Measurements from ENCODE around the gene VN1R2.
"Not testable (repeated sequence)": the region's sequence is repeated elsewhere in the genome, so short reads cannot be mapped to it uniquely, and the experiment has no call there.

VN1R2 gene

DNA sequence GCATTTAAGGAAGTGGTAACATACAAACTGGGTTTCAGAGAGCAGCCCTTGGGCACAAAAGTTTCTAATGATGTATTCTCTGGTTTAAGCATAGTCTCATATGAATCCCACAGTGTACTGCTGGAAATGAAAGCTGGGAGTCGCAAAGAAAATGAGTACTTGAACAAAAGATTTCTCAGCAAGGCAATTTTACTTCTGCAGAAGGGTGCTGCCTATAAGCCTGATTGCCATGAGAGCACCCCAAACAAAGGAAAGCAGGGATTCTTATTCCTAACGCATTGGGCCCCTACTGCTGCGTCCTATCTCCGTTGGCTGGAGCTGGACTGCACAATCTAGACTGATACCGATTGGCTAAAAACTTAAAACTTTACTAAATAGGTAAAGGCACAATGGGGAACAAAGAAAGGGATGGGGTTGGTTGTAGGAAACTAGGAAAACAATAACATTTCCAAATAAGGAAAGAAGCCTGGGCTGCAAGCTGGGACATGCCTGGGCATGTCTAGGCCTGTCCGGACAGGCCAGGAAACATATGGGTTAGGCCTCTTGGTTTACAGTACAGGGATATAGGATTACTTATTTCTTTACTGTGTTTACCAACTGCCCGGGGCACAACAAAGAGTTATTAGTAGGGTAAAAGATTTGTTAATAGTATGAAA, 36.8 kb downstream of the VN1R2 start:
- ChIA-PET POLR2A (no interaction called here), CTCF (no interaction called here)
- DNase-seq (ENCODE audit: extremely low spot score) = no peak
- TF ChIP-seq, protein P1, sequence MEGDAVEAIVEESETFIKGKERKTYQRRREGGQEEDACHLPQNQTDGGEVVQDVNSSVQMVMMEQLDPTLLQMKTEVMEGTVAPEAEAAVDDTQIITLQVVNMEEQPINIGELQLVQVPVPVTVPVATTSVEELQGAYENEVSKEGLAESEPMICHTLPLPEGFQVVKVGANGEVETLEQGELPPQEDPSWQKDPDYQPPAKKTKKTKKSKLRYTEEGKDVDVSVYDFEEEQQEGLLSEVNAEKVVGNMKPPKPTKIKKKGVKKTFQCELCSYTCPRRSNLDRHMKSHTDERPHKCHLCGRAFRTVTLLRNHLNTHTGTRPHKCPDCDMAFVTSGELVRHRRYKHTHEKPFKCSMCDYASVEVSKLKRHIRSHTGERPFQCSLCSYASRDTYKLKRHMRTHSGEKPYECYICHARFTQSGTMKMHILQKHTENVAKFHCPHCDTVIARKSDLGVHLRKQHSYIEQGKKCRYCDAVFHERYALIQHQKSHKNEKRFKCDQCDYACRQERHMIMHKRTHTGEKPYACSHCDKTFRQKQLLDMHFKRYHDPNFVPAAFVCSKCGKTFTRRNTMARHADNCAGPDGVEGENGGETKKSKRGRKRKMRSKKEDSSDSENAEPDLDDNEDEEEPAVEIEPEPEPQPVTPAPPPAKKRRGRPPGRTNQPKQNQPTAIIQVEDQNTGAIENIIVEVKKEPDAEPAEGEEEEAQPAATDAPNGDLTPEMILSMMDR (IDR thresholded peaks at IDR 0.05; ENCODE audit: control extremely low read depth, extremely low read depth, low read depth, missing control alignments) = no peak

DNA sequence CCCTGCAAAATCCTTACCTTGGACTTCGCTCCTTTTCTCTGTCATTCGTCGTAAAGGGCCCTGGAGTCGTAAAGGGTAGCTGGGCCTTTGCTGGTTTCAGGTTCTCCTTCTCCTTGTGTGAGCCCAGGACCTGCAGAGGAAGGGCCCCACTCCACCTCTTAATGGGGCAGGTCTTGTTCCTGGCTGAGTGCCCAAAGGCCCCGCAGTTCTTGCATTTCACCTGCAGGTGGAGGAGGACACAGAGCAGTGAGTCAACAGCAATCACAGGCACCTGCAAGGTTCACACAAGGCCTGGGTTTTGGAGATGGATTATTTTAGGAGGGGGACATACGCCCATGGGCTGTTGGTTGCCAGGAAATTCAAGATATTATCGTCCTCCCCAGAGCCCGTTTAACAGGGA, 43.2 kb downstream of the VN1R2 start:
- POLR2A ChIA-PET, CTCF ChIA-PET: not testable (repeated sequence)

DNA sequence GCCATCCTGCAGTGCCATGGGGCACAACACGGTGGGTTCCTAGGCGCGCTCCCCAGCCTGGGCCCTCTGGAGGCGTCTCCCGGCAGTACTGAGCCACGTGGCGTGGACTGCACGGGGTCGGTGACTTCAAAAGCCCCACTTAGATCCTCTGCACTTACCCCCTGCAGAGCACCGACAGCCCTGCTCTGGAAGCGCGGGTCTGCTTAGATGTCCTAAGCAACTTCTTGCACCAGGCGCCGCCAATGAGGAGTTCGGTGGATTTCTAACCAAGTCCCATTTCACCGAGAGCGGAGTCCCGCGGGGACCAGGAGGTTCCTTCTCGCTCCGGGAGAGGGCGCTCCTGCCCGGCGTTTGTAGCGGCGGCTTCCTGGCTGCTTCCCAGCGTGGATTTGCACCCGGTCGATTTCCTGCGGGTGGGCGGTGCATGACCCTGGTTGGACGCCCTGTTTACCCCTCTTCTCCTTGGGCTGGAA, 50.3 kb downstream of the VN1R2 start:
- ChIA-PET CTCF (no interaction called here), POLR2A (no interaction called here)
- TF ChIP-seq, protein P1 (IDR thresholded peaks at IDR 0.05; ENCODE audit: control extremely low read depth, extremely low read depth, low read depth, missing control alignments) = no peak
- DNase-seq (ENCODE audit: extremely low spot score) = no peak

More for the DNA sequence above, 43.2 kb downstream of the VN1R2 start:
- DNase-seq (ENCODE audit: extremely low spot score) = not testable (repeated sequence)
